Measurements from ENCODE around the gene SH3BP4.

SH3BP4 gene, protein sequence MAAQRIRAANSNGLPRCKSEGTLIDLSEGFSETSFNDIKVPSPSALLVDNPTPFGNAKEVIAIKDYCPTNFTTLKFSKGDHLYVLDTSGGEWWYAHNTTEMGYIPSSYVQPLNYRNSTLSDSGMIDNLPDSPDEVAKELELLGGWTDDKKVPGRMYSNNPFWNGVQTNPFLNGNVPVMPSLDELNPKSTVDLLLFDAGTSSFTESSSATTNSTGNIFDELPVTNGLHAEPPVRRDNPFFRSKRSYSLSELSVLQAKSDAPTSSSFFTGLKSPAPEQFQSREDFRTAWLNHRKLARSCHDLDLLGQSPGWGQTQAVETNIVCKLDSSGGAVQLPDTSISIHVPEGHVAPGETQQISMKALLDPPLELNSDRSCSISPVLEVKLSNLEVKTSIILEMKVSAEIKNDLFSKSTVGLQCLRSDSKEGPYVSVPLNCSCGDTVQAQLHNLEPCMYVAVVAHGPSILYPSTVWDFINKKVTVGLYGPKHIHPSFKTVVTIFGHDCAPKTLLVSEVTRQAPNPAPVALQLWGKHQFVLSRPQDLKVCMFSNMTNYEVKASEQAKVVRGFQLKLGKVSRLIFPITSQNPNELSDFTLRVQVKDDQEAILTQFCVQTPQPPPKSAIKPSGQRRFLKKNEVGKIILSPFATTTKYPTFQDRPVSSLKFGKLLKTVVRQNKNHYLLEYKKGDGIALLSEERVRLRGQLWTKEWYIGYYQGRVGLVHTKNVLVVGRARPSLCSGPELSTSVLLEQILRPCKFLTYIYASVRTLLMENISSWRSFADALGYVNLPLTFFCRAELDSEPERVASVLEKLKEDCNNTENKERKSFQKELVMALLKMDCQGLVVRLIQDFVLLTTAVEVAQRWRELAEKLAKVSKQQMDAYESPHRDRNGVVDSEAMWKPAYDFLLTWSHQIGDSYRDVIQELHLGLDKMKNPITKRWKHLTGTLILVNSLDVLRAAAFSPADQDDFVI

DNA sequence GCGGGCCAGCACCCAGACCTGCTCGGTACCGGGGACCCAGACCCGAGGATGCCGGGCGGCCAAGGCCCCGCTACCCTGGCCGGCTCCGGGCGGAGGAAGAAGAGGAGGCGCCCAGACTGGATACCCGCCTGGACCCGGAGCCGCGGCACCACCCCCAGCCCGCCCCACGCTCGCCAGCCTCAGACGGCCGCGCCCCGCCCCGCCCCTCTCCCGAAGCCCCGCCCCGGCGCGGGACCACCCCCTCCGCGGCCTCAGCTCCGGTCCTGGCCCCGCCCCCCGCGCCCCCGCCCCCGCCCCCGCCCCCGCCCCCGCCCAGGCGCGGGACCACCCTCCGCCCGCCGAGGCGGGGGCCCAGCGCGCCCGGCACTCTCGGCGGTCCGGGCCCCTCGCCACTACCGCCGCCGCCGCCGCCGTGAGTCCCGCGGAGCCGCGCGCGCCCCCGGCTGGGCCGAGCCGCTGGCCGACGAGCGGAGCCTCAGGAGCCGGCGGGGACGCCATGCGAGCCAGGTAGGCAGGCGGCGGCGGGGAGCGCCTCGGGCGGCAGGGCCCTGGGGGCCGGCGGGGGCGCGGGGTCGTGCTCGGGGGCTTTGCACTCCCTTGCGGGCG is at the start of gene SH3BP4:
SH3BP4 (plus strand) TSS at position 354 of the 606 bp plus-strand sequence. CDS start 82,986 bp downstream, outside the sequence.
- peak; percentile 94 for DNase-seq (ENCODE audit: low spot score)

DNA sequence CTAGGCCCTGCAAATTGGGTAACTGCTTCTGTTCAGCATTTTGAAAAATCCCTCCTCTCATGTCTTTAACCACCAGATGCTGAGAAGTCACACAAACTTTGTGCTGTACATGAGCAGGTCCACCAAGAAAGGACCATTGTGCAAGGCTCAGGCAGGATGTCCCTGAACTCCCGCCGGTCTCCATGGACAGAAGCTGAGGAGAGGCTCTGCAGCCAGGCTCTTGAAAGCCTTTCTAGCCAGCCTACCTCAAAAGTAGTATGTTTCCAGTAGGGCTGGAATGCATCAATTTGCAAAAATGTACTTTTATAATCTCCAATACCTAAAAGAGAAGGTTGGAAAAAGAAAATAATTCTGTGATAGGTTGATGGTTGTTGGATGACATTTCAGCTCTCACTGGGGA is 47.0 kb upstream of the SH3BP4 start:
- no peak for DNase-seq (ENCODE audit: low spot score)

DNA sequence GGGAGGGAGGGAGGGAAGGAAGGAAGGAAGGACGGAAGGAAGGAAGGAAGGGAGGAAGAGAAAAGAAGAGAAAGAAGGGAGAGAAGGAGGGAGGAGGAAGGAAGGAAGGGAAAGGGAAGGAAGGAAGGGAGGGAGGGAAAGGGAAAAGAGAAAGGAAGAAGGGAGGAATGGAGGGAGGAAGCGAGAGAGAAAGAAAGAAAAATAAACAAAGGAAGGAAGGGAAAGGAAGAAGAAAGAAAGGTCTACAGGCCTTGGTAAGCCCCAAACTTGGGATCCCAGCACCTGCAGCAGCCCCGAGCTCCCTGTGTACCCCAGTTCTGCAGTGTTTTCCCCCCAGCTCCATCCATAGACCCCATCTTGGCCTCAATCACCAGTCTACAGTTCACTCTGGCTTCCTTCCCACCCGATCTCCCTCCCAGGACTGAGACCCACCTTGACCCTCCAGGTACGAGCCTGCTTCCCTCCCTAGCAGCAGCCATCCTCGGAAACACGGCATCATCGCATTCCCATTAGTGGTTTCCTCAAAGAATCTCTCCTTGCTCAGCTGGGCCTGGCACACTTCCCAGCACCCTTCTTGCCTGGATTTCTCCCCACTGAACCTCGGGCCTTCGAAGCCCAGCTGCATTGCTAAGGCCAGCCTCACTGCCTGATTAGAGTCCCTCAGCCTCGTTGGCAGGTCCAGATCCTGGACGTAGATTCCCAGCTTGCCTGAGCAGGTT is 46.1 kb upstream of the SH3BP4 start:
- no peak for DNase-seq (ENCODE audit: low spot score)

DNA sequence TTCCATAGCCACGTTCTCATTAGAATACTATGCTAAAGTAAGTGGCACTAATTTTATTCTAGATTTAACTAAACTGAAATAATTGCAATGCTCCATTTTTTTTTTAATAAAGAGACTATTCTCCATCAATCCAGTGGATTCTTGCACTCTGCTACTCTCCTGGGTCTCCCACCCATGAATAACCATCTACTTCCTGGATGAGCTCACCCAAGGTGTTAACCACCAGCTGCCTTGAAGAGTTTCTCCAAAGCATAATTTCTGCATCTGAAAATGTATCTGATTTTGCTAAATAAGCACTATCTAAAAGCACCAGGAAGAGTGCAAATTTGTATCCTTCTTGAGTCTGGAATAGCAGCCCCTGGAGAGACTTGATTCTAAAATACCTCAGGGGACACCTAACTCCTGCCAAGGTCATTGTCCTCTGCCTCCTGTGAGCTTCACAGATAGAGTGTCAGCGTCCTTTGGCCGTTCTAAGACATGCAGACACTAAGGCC is 41.6 kb upstream of the SH3BP4 start:
- DNase-seq (ENCODE audit: low spot score), result no peak

DNA sequence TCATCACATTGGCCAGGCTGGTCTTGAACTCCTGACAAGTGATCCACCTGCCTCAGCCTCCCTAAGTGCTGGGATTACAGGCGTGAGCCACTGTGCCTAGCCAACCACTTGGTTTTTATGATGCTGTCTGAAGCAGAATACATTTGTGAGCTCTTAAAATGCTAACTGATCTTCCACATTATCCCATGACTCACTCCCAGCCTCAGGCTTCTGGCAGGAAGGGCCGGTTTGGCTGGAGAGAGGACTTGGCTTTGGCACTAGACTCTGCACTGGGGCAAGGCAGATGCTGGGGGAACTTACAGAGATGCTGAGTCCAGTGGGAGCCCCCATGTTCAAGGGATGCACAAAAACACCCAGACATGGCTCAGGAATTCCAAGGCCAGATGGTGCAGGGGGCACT is 40.5 kb upstream of the SH3BP4 start:
- DNase-seq (ENCODE audit: low spot score), result peak; percentile 70

DNA sequence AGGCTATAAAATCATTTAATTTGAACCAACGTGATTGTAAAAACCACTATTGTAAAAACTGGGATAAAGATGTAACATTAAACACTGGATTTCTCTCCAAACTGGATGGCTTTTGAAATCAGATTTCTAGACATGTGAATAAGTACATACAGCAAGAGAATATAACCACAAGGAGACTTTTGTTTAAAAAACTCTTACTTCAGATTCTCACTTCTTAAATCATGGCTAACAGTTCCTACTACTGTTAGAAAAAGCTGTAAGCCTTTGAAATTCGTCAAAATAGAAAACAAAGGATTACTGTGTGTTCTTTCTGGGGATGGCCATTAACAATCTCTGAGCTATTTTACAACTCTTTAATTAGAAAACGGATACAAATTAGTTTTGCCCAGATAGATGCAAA is 39.4 kb upstream of the SH3BP4 start:
- DNase-seq (ENCODE audit: low spot score), result no peak

DNA sequence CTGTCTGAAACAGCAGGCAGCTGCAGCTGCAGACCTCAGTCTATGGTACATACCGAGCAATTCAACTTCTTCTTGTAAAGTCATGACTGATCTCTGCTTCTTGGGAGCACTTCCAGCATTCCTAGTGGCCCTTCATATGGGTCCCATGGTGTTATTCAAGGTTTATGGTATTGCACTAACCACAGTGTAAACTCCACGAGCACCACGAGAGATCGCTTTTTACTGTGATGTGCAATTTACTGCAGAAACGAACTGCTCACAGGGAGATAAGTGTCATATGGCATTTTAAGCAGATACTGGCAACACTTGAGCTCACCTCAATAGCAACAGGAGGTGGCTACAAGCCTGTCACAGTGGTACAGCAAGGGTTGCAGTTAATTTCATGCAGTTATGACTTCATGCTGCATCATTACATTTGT is 38.6 kb upstream of the SH3BP4 start:
- no peak for DNase-seq (ENCODE audit: low spot score)

DNA sequence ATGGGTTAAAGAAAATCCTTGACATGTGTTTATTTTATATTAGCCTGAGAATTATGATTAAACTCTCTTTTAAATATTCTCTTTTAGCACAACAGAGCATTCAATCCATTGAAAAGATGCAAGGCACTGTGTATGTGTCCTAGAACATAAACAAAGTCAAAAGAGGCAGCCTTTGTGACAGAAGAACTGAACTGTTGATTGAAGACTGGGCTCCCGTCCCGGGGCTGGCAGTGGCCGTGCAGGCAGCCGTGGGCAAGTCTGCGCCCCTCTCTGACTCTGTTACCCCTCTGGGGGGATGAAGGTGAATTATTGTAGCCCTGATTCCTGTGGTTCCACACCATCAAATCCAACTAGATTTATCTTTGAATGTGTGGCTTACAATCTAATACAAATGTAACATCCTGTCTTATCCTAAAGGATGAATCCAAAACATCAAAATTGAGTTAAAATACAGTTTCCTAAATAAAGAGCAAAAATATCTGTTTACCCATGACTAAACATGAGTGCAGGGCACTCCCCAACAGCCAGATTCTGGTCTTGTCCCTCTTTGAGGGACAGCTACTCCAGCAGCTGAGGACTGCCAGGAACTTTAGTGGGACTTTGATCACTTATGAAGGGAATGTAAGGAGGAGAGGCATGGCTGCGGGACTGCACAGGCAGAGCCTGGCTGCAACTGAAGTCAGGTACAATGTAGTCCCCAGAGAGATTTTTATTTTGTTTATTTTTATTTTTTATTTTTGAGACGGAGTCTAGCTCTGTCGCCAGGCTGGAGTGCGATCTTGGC is 37.3 kb upstream of the SH3BP4 start:
- DNase-seq (ENCODE audit: low spot score), result no peak

DNA sequence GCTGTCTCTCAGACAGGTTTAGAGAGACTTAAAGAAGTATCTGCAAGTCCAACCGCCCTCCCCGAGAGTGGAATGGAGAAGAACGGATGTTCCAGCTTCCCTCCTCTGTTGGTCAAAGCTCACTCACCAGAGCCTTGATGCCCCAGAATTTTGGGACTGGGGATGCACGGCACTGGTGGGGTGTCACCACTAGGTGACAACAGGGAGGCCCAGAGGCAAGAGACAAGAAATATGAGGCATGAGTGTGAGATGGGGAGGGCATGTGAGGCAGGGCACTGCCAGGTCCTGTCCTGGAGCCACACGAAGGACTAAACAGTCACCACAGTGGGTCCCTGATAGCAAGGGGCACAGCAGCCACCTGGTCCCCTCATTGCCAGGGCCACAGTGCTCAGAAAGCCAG is 35.1 kb upstream of the SH3BP4 start:
- no peak for DNase-seq (ENCODE audit: low spot score)

DNA sequence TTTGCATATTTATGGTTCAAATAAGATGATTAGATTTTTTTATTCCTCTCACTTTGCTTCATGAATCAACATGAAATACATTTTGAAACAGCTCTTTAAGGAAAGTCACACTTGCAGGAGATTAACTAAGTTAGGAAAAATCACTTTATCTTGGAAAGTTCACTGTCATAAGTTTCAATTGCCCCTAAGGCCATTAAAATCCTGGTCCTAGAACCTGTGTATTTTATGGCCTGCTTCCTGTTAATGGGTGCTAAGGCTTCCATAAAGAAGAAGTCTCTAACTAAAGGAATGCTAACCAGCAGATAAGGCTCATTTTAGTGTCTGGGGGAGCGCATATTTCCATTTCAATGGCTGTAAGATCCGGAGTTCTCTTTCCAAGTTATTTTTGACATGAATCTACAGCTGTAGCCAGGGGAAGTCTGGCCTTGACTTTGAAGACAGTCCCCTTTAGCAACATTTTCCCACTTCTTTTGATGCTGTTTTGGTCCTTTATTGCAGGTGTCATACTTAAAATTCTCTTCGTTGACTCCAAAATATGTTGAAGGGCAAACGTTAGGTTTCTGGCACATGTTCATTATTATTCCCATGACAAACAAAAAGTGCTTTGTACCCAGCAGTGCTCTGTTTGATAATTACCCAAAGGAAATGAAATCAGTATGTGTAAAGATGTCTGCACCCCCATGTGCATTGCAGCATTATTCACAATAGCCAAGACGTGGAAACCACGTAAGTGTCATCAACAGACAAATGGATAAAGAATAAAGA is 34.4 kb upstream of the SH3BP4 start:
- no peak for DNase-seq (ENCODE audit: low spot score)

DNA sequence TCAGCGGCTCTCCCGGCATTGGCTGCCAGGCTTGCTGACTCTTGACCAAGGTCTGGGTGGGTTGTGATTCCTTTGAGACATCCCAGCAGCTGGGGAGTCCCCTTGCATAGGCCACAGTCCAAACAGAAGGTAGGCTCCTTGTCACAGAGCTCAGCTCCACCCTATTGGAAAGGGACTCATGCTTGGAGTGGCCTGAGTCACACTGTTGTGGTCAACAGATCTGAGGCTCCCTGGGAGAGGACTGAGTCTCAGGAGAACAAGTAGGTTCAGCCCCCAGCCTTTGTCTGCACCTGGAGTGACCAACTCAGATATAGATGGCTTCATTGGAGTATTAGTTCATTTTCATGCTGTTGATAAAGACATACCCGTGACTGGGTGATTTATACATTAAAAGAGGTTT is 32.1 kb upstream of the SH3BP4 start:
- peak; percentile 33 for DNase-seq (ENCODE audit: low spot score)

DNA sequence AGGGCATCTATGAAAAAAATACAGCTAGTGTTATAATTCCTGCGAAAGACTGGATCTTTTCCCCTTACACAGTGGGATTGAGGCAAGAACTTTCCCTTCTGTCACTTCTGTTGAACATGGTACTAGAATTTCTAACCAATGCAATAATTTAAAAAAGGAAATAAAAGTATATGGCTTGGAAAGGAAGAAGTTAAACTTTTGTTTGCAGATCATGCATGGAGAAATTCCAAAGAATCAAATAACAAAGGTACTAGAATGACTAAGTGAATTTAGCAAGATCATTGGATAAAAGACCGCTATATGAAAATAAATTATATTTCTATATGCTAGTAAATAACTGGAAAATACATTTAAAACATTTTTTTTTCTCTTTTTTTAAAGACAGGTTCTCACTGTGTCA is 31.0 kb upstream of the SH3BP4 start:
- no peak for DNase-seq (ENCODE audit: low spot score)

DNA sequence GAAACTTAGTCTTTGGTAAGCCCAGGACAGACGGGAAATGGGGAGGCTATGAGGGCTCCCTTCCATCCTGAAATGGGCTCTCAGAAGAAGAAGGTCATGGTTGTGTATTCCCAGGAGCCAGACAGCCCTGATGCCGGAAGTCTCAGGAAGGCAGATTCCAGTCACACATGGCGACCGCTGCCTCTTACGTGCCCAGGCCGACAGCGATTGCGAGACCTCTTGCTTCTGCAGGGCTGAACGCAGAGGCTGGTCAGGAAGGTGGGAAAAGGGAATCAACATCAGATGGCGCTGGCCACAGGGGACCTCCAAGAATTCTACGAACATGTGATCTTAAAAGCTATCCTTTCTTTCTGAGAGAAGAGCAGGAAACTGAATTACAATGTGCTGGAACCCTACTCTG is 22.8 kb upstream of the SH3BP4 start:
- DNase-seq (ENCODE audit: low spot score), result no peak

DNA sequence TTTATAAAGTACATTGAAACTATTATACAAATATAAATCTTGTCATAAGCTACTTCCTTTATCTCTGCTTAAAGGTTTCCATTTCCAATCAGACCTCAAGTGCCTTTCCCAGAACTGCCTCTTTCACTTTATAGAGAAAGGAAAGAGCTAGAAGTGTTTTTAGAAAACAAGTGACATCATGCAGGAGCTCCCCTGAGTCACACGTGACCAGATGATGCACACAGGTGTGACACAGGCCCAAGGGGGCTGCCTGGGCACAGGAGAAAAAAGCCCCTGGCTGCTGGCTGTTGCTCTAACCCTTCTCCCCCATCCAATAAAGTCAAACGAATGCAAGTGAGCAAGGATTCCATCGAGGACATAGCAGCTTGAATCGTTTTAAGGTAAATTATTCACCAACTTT is 21.4 kb upstream of the SH3BP4 start:
- no peak for DNase-seq (ENCODE audit: low spot score)

DNA sequence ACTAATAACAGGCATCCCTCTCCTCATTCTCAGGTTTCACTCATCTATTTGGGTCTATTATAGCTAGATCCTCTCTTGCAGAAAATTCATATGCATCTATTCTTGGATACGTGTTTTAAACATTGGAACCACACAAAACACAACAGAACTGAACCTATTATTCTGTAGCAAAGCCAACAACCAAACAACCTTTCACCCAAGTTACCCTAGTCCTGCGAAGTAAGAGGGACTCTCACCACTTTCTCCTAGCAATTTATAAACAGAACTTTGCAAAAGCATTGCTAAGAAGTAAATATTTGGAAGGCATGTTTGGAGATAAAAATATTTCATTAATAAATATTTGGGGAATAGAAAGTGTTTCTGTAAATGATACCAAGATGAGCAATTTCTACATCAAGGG is 20.4 kb upstream of the SH3BP4 start:
- DNase-seq (ENCODE audit: low spot score), result no peak

DNA sequence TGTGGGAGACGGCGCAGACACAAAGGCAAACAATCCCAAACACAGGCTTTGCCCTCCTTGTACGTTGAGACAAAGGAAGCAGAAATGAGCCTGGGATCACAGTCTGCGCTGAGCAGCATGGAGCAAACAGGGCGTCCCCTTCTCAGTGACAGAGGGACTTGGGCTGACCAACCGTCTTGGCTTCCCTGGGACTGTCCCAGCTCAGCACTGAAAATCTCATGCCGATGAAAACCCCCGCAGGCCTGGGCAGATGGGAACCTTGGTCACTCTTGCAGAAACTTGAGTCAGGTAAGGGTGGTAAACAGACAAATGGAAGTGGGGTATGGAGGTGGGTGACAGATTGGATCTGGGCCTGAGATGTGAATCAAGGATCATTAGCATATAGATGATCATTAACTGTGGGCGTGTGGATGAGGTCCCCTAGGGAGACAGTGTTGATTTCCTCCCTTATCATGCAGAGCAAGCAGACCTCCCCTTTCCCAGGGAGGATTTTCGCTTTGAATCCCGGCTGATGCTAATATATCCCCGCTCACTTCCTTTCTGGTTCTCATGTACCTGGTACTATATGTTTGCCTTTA is 19.1 kb upstream of the SH3BP4 start:
- no peak for DNase-seq (ENCODE audit: low spot score)

DNA sequence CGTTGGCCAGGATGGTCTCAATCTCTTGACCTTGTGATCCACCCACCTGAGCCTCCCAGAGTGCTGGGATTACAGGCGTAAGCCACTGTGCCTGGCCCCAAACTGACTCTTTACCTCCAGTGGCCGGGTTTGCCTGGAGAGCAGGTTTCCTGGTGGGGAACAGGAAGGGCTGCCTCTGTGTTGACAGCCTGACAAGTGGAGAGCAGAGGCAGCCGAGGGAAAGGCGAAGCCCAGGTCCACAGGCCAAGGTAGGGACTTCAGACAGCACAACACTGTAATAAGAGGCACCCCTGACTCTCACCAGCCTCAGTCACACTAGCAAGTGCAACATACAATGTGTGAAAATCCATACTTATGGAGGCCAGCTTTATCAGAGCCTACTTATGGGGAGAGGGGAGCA is 16.5 kb upstream of the SH3BP4 start:
- no peak for DNase-seq (ENCODE audit: low spot score)

DNA sequence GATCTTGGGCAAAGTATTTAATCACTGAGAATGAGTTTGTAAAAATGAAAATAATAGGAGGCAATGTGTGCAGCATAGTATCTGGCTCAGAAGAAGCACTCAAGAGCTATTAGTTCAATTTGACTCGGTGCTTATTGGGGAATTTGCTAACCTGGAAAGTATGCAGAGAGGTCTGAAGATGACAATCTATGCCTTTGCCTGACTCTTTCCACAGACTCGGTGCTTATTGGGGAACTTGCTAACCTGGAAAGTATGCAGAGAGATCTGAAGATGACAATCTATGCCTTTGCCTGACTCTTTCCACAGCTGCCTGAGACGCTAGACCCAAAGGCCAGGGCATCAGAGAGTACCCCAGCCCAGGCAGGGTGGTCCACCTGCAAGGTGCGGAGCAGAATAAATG is 12.2 kb upstream of the SH3BP4 start:
- DNase-seq (ENCODE audit: low spot score), result no peak

DNA sequence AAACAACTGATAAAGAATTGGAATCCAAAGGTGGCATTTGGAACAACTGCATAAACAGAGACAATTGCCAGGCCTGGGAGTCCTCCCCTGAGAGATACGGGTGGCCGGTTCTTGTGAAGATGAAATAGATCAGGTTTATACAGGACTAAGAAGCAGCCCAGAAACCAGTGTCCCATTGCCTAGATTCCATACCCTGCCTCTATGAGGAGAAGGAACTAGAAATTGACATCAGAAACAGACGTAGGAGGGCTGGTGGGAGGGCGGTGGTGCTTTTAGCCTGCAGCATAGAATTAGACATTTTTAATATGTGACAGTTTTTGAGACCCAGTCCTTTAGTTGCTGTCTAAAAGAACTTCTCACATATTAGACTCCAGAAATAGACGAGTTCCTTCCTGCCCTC is 11.8 kb upstream of the SH3BP4 start:
- no peak for DNase-seq (ENCODE audit: low spot score)

DNA sequence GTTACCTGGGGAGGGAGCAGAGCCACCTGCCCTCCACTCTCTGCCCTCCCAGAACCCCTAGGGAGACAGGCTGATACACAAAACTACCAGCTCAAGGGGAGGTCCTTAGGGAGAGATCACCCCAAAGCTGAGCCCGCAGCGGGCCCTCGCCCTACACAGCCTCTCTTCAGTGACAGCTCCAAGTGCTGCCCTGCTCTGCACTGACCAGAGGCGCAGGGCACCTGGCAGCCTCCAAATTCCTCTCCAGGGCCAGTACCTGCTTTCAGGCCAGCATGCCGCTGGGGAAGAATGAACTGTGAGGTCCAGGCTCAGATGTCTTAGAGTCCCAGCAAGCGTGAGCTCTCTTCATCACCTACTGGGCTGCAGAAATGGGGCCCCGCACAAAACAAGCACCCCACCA is 11.3 kb upstream of the SH3BP4 start:
- no peak for DNase-seq (ENCODE audit: low spot score)
